ENCODE results near the gene GUCY2C. TPM values are rescaled to one million over a fixed set of nuclear protein-coding genes. Genes with fewer than 3 reads are reported as not detected.
A peak's percentile ranks its signal among the peaks of the same experiment; 100 is the strongest.

The GUCY2C gene
- total RNA-seq, 1 donor = not detected

- Histone ChIP-seq H3K9me3 (ENCODE audit: low read depth, low read length) (no peaks in the 10 kb centered on the region), H3K4me1 (ENCODE audit: insufficient read depth, low read length) (no peaks in the 10 kb centered on the region), H3K79me2 (ENCODE audit: insufficient read depth, low read length) (no peaks in the 10 kb centered on the region), H3K27me3 (ENCODE audit: insufficient read depth, low read length) (no peaks in the 10 kb centered on the region), H3K36me3 (ENCODE audit: insufficient read depth, low read length) (no peaks in the 10 kb centered on the region), H3K4me2 (ENCODE audit: insufficient read depth, low read length) (no peak overlapping the region), H2AFZ (ENCODE audit: low read length) (no peak overlapping the region), H3K27ac (ENCODE audit: low read depth, low read length) (no peak overlapping the region), H4K20me1 (ENCODE audit: insufficient read depth, low read length) (no peaks in the 10 kb centered on the region), H3K4me3 (ENCODE audit: insufficient read depth, low read length) (no peak overlapping the region)
- TF ChIP-seq, protein P1, sequence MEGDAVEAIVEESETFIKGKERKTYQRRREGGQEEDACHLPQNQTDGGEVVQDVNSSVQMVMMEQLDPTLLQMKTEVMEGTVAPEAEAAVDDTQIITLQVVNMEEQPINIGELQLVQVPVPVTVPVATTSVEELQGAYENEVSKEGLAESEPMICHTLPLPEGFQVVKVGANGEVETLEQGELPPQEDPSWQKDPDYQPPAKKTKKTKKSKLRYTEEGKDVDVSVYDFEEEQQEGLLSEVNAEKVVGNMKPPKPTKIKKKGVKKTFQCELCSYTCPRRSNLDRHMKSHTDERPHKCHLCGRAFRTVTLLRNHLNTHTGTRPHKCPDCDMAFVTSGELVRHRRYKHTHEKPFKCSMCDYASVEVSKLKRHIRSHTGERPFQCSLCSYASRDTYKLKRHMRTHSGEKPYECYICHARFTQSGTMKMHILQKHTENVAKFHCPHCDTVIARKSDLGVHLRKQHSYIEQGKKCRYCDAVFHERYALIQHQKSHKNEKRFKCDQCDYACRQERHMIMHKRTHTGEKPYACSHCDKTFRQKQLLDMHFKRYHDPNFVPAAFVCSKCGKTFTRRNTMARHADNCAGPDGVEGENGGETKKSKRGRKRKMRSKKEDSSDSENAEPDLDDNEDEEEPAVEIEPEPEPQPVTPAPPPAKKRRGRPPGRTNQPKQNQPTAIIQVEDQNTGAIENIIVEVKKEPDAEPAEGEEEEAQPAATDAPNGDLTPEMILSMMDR (IDR thresholded peaks at IDR 0.05; ENCODE audit: extremely low read depth, low read depth, low read length) = no peak
- no peak for DNase-seq (ENCODE audit: insufficient read length, low spot score, missing footprints)
Measured at GRCh38 chr12:14699923-14700322, 3.5 kb upstream of the GUCY2C start.

DNA sequence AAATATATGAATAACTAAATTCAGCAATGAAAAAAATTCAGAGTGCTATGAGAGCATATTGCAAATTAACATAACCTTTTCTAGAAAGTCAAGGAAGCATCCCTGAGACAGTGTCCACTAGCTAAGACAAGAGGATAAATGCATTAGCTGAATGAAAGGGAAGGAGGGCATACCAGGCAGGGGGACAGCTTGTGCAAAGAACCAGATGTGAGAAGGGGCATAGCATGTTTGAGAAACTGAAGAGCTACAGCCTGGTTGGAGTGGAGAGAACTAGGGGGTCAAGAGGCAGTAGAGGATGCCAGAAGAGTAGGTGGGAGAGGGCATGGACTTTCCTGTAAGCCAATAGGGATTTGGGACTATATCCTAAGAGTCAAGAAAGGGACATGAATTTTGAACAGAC lies 2.2 kb upstream of the GUCY2C start:
- Histone ChIP-seq H3K9me3 (ENCODE audit: low read depth, low read length) (no peaks in the 10 kb centered on the region), H4K20me1 (ENCODE audit: insufficient read depth, low read length) (no peaks in the 10 kb centered on the region), H2AFZ (ENCODE audit: low read length) (no peak overlapping the region), H3K4me2 (ENCODE audit: insufficient read depth, low read length) (no peak overlapping the region), H3K27ac (ENCODE audit: low read depth, low read length) (no peak overlapping the region), H3K27me3 (ENCODE audit: insufficient read depth, low read length) (no peaks in the 10 kb centered on the region), H3K79me2 (ENCODE audit: insufficient read depth, low read length) (no peaks in the 10 kb centered on the region), H3K4me1 (ENCODE audit: insufficient read depth, low read length) (no peaks in the 10 kb centered on the region), H3K36me3 (ENCODE audit: insufficient read depth, low read length) (no peaks in the 10 kb centered on the region), H3K4me3 (ENCODE audit: insufficient read depth, low read length) (no peak overlapping the region)
- DNase-seq (ENCODE audit: insufficient read length, low spot score, missing footprints) = no peak
- TF ChIP-seq, protein P1 (IDR thresholded peaks at IDR 0.05; ENCODE audit: extremely low read depth, low read depth, low read length) = no peak

- Histone ChIP-seq H3K4me3 (ENCODE audit: insufficient read depth, low read length) (no peak overlapping the region), H3K4me1 (ENCODE audit: insufficient read depth, low read length) (no peaks in the 10 kb centered on the region), H3K27ac (ENCODE audit: low read depth, low read length) (no peak overlapping the region), H2AFZ (ENCODE audit: low read length) (no peak overlapping the region), H3K4me2 (ENCODE audit: insufficient read depth, low read length) (no peak overlapping the region), H3K9me3 (ENCODE audit: low read depth, low read length) (no peaks in the 10 kb centered on the region), H4K20me1 (ENCODE audit: insufficient read depth, low read length) (no peaks in the 10 kb centered on the region), H3K36me3 (ENCODE audit: insufficient read depth, low read length) (no peaks in the 10 kb centered on the region), H3K27me3 (ENCODE audit: insufficient read depth, low read length) (no peaks in the 10 kb centered on the region), H3K79me2 (ENCODE audit: insufficient read depth, low read length) (no peaks in the 10 kb centered on the region)
- TF ChIP-seq, protein P1 (IDR thresholded peaks at IDR 0.05; ENCODE audit: extremely low read depth, low read depth, low read length) = no peak
- peak; percentile 48 for DNase-seq (ENCODE audit: insufficient read length, low spot score, missing footprints)
Measured at GRCh38 chr12:14695715-14696141, 671 bp downstream of the GUCY2C start.

GRCh38 chr12:14694970-14695369 lies 1.4 kb downstream of the GUCY2C start:
- Histone ChIP-seq H3K27ac (ENCODE audit: low read depth, low read length) (no peak overlapping the region), H3K36me3 (ENCODE audit: insufficient read depth, low read length) (no peaks in the 10 kb centered on the region), H3K4me3 (ENCODE audit: insufficient read depth, low read length) (no peak overlapping the region), H3K27me3 (ENCODE audit: insufficient read depth, low read length) (no peaks in the 10 kb centered on the region), H3K4me2 (ENCODE audit: insufficient read depth, low read length) (no peak overlapping the region), H3K79me2 (ENCODE audit: insufficient read depth, low read length) (no peaks in the 10 kb centered on the region), H3K4me1 (ENCODE audit: insufficient read depth, low read length) (no peaks in the 10 kb centered on the region), H3K9me3 (ENCODE audit: low read depth, low read length) (no peaks in the 10 kb centered on the region), H4K20me1 (ENCODE audit: insufficient read depth, low read length) (no peaks in the 10 kb centered on the region), H2AFZ (ENCODE audit: low read length) (no peak overlapping the region)
- no peak for DNase-seq (ENCODE audit: insufficient read length, low spot score, missing footprints)
- TF ChIP-seq, protein P1 (IDR thresholded peaks at IDR 0.05; ENCODE audit: extremely low read depth, low read depth, low read length) = no peak
